Spleen (tissue), 13 donors: ENCODE data around the gene ARMH2. TPM values are rescaled to one million over a fixed set of nuclear protein-coding genes. Genes with fewer than 3 reads are reported as not detected.
A peak's percentile ranks its signal among the peaks of the same experiment; 100 is the strongest.

Source experiments
- DNase-seq: peaks from one replicate; pipeline ENCODE4 v3.0.0-alpha.2; 2020
- H3K27ac ChIP-seq, 8 donors: fragments of 200-600 bp; sonication (generic) in 7 of 8; 1 replicate in 4 of 8; 2 replicates in 4 of 8; pipeline versions ENCODE4 v1.5.0 to v1.8.0; 2016 to 2021; ENCODE audit warnings: inconsistent platforms in 4 of 8, mild to moderate bottlenecking in 4 of 8, moderate library complexity in 1 of 8
- H3K27me3 ChIP-seq, 7 donors: fragments of 200-600 bp; sonication (generic) in 6 of 7; replicated peaks in 1 of 7; 1 replicate in 4 of 7; 2 replicates in 3 of 7; pipeline versions ENCODE4 v1.5.0 to v1.8.0; 2016 to 2021; ENCODE audit warnings: inconsistent platforms in 3 of 7, mild to moderate bottlenecking in 1 of 7
- H3K36me3 ChIP-seq, 6 donors: fragments of 200-600 bp; sonication (generic) in 5 of 6; 1 replicate in 4 of 6; 2 replicates in 2 of 6; pipeline versions ENCODE4 v1.5.0 to v1.8.0; 2016 to 2021; ENCODE audit warnings: inconsistent platforms in 2 of 6
- H3K4me1 ChIP-seq, 6 donors: fragments of 200-600 bp; sonication (generic) in 5 of 6; 1 replicate in 3 of 6; 2 replicates in 3 of 6; pipeline versions ENCODE4 v1.5.0 to v1.8.0; 2016 to 2021; ENCODE audit warnings: inconsistent platforms in 3 of 6
- H3K4me3 ChIP-seq, 8 donors: fragments of 200-600 bp; sonication (generic) in 7 of 8; 1 replicate in 4 of 8; 2 replicates in 4 of 8; pipeline versions ENCODE4 v1.5.0 to v1.8.0; 2016 to 2021; ENCODE audit warnings: inconsistent platforms in 4 of 8, mild to moderate bottlenecking in 4 of 8, moderate library complexity in 2 of 8
- H3K9me3 ChIP-seq, 8 donors: fragments of 200-600 bp; sonication (generic) in 7 of 8; 1 replicate in 4 of 8; 2 replicates in 4 of 8; pipeline versions ENCODE4 v1.5.0 to v1.8.0; 2016 to 2021; ENCODE audit warnings: inconsistent platforms in 4 of 8
- CTCF ChIP-seq, 11 experiments: fragments of 200-600 bp in 7 of 11; fragments of 450-650 bp in 4 of 11; sonication (generic) in 4 of 11; IDR thresholded peaks in 8 of 11; conservative IDR thresholded peaks in 3 of 11; 1 replicate in 7 of 11; 2 replicates in 4 of 11; pipeline versions ENCODE4 v1.4.0 to v1.8.0; 2016 to 2021; ENCODE audit warnings: antibody characterized with exemption in 11 of 11, inconsistent platforms in 4 of 11, mild to moderate bottlenecking in 1 of 11
- POLR2A ChIP-seq, 3 donors: fragments of 450-650 bp; IDR thresholded peaks; one replicate each; pipeline ENCODE4 v1.5.1; 2017; ENCODE audit warnings: antibody characterized with exemption in 3 of 3, mild to moderate bottlenecking in 1 of 3
- POLR2AphosphoS5 ChIP-seq, 3 donors: sonication (generic); formaldehyde crosslinking; IDR thresholded peaks; one replicate each; pipeline ENCODE4 v1.5.1; 2017; ENCODE audit warnings: antibody characterized with exemption in 3 of 3
- WGBS, 5 donors: extraction: QIAGEN DNeasy Blood & Tissue Kit in 3 of 5; methylation state at CpG; one replicate each; pipeline versions ENCODE4 v1.1.5 to v1.1.7; 2013 to 2018; 5-methylcytosine and 5-hydroxymethylcytosine counted together
- intact Hi-C: fragments of 100-400 bp; cut with DNase I; formaldehyde crosslinking; loops from one replicate; pipeline ENCODE4 v1.15.0; 2023; ENCODE audit warnings: low total_unique reads
- long read RNA-seq, 2 donors: transcript quantifications; one replicate each; lab custom pipeline, GENCODE V29; 2026
- polyA plus RNA-seq, 3 donors: library from polyadenylated mRNA; stranded (reverse); fragments of 200-250 nt; gene quantifications; one replicate each; pipeline ENCODE4 v1.2.1, GENCODE V29; 2013
- total RNA-seq, 7 donors: library from RNA; depleted of rRNA in 3 of 7; stranded (reverse); fragments of >200 nt in 3 of 7; fragmentation: NEBNext Ultra II Directional in 4 of 7; extraction: Animal tissue kit (Norgen Biotek cat#: 25700) in 4 of 7; gene quantifications; one replicate each; pipeline versions ENCODE4 v1.1.0 to v1.2.1, GENCODE V29; 2016 to 2021
- donor health status: healthy with polysubstance abuse.
- donor health status: DM: no; HTN: no; CAD: no; lungs with moderate emphysema.
- donor health status: DM: no; HTN: no; CAD: no.
- donor health status: Bipolar disorder and iron deficiency.
- donor health status: healthy.
- donor health status: DM: no; HTN: no; CAD: no.
- donor health status: DM: yes; HTN: yes; CAD: no.

The ARMH2 gene
- 1 to 10 TPM in 3 of 7 donors, under 1 TPM in 1, not detected in 3; 0.57 to 3.0 (median 1.5) TPM for total RNA-seq
- polyA plus RNA-seq: 1 to 10 TPM in 1 of 3 donors, under 1 TPM in 1, not detected in 1; 0.35 to 1.0 TPM
- long read RNA-seq, donor 1: 0 reads
- long read RNA-seq, donor 2: 0 reads

GRCh38 chr6:24798740-24799540 is at the start of gene ARMH2:
TSS of gene ARMH2 (minus strand) at chr6:24798917. CDS start at chr6:24798857, 60 bp downstream.
- H3K27me3 ChIP-seq: no peaks in the 10 kb centered on the region
- intact Hi-C loops: no loop called here
- TF ChIP-seq POLR2AphosphoS5 (IDR thresholded peaks at IDR 0.05) (peak in 1 of 3 donors; percentile 8), CTCF (IDR thresholded peaks at IDR 0.05 in 8 of 11, conservative IDR thresholded peaks at IDR 0.05 in 3 of 11) (no peak), POLR2A (IDR thresholded peaks at IDR 0.05) (no peak)
- WGBS, 5 donors: 92 to 96% (median 94%) methylated on average over 13 of the region's 13 CpGs
- H3K27ac ChIP-seq: no peak within 1 kb of the TSS
- peaks cover 0 to 39% (median 3%) of the 10 kb centered on the region in 6 donors for H3K36me3 ChIP-seq
- H3K4me3 ChIP-seq: no peak within 1 kb of the TSS
- DNase-seq: no peak
- no peaks in the 10 kb centered on the region for H3K4me1 ChIP-seq
- H3K9me3 ChIP-seq: no peaks in the 10 kb centered on the region

GRCh38 chr6:24848461-24848860 is 49.7 kb upstream of the ARMH2 start:
- no peaks in the 10 kb centered on the region for H3K9me3 ChIP-seq
- intact Hi-C loops: no loop called here
- peaks cover 0 to 100% (median 87%) of the 10 kb centered on the region in 6 donors for H3K36me3 ChIP-seq
- peak in 1 of 3 donors; percentile 18 for TF ChIP-seq POLR2AphosphoS5 (IDR thresholded peaks at IDR 0.05)
- no peak for TF ChIP-seq CTCF (IDR thresholded peaks at IDR 0.05 in 8 of 11, conservative IDR thresholded peaks at IDR 0.05 in 3 of 11)
- no peaks in the 10 kb centered on the region for H3K27me3 ChIP-seq
- WGBS, 5 donors: 90 to 97% (median 95%) methylated on average over 4 of the region's 4 CpGs
- DNase-seq: no peak
- peaks cover 0 to 11% (median 0%) of the 10 kb centered on the region in 6 donors for H3K4me1 ChIP-seq
- no peak overlapping the region for H3K27ac ChIP-seq
- H3K4me3 ChIP-seq: no peak overlapping the region

GRCh38 chr6:24847402-24847801 is 48.7 kb upstream of the ARMH2 start:
- no peaks in the 10 kb centered on the region for H3K9me3 ChIP-seq
- TF ChIP-seq POLR2AphosphoS5 (IDR thresholded peaks at IDR 0.05) (peak in 2 of 3 donors; percentile 28 to 73), POLR2A (IDR thresholded peaks at IDR 0.05) (no peak), CTCF (IDR thresholded peaks at IDR 0.05 in 8 of 11, conservative IDR thresholded peaks at IDR 0.05 in 3 of 11) (no peak)
- H3K27me3 ChIP-seq: no peaks in the 10 kb centered on the region
- intact Hi-C loops: no loop called here
- peaks cover 0 to 18% (median 3%) of the 10 kb centered on the region in 6 donors for H3K4me1 ChIP-seq
- peaks cover 0 to 100% (median 86%) of the 10 kb centered on the region in 6 donors for H3K36me3 ChIP-seq
- peak overlapping the region in 1 of 8 donors; percentile 15 for H3K27ac ChIP-seq
- 78 to 89% (median 85%) methylated on average over 7 of the region's 7 CpGs for WGBS, 5 donors
- H3K4me3 ChIP-seq: no peak overlapping the region
- no peak for DNase-seq

- Histone ChIP-seq H3K4me3 (no peak overlapping the region), H3K27ac (peak overlapping the region in 1 of 8 donors; percentile 3), H3K9me3 (no peaks in the 10 kb centered on the region), H3K36me3 (peaks cover 0 to 100% (median 82%) of the 10 kb centered on the region in 6 donors), H3K27me3 (no peaks in the 10 kb centered on the region), H3K4me1 (peaks cover 0 to 32% (median 5%) of the 10 kb centered on the region in 6 donors)
- intact Hi-C loops: no loop called here
- no peak for DNase-seq
- TF ChIP-seq CTCF (IDR thresholded peaks at IDR 0.05 in 8 of 11, conservative IDR thresholded peaks at IDR 0.05 in 3 of 11): no peak
- no peak for TF ChIP-seq POLR2A (IDR thresholded peaks at IDR 0.05)
- TF ChIP-seq POLR2AphosphoS5 (IDR thresholded peaks at IDR 0.05): peak in 1 of 3 donors; percentile 44
- WGBS, 5 donors: 90 to 97% (median 94%) methylated on average over 4 of the region's 4 CpGs
Observed at GRCh38 chr6:24845578-24845977, 46.9 kb upstream of the ARMH2 start.
